Nephron progenitor cell (in vitro differentiated cells): ENCODE data around the gene CCDC183.

Experiments used
- DNase-seq: peaks from one replicate; pipeline ENCODE4 v3.0.0; 2021
- H3K27ac Mint-ChIP-seq: 2 replicates; pipeline ENCODE4 v1.8.0; 2021; ENCODE audit warnings: mild to moderate bottlenecking, moderate library complexity, mixed read lengths
- H3K27me3 Mint-ChIP-seq: 2 replicates; pipeline ENCODE4 v1.8.0; 2021; ENCODE audit warnings: mild to moderate bottlenecking, low read depth, mixed read lengths; ENCODE audit not compliant: poor library complexity
- H3K36me3 Mint-ChIP-seq: 2 replicates; pipeline ENCODE4 v1.8.0; 2021; ENCODE audit warnings: low read depth, mixed read lengths
- H3K4me1 Mint-ChIP-seq: 2 replicates; pipeline ENCODE4 v1.8.0; 2021; ENCODE audit warnings: mixed read lengths
- H3K4me3 Mint-ChIP-seq: 2 replicates; pipeline ENCODE4 v1.8.0; 2021; ENCODE audit warnings: mild to moderate bottlenecking, moderate library complexity, mixed read lengths
- H3K9me3 Mint-ChIP-seq: 2 replicates; pipeline ENCODE4 v1.8.0; 2021; ENCODE audit warnings: mild to moderate bottlenecking, moderate library complexity, mixed read lengths
- CTCF ChIP-seq: fragments of 200-600 bp; sonication (generic); IDR thresholded peaks from 2 replicates; pipeline ENCODE4 v1.5.0; 2021; ENCODE audit warnings: antibody characterized with exemption

The CCDC183 gene

GRCh38 chr9:136855461-136856078 lies 59.4 kb downstream of the CCDC183 start:
- Mint-ChIP-seq H3K4me1 (no peaks in the 10 kb centered on the region), H3K36me3 (no peaks in the 10 kb centered on the region), H3K4me3 (no peak overlapping the region), H3K27ac (no peak overlapping the region), H3K27me3 (no peaks in the 10 kb centered on the region), H3K9me3 (no peaks in the 10 kb centered on the region)
- no peak for TF ChIP-seq CTCF
- no peak for DNase-seq

GRCh38 chr9:136856079-136856476 lies 59.9 kb downstream of the CCDC183 start:
- no peak for TF ChIP-seq CTCF
- H3K27me3 Mint-ChIP-seq = no peaks in the 10 kb centered on the region
- H3K4me3 Mint-ChIP-seq = no peak overlapping the region
- no peaks in the 10 kb centered on the region for H3K9me3 Mint-ChIP-seq
- no peak overlapping the region for H3K27ac Mint-ChIP-seq
- no peaks in the 10 kb centered on the region for H3K36me3 Mint-ChIP-seq
- no peak for DNase-seq
- no peaks in the 10 kb centered on the region for H3K4me1 Mint-ChIP-seq

GRCh38 chr9:136856541-136857141 lies 60.5 kb downstream of the CCDC183 start:
- Mint-ChIP-seq H3K9me3 (no peaks in the 10 kb centered on the region), H3K4me3 (no peak overlapping the region), H3K36me3 (no peaks in the 10 kb centered on the region), H3K4me1 (no peaks in the 10 kb centered on the region), H3K27me3 (no peaks in the 10 kb centered on the region), H3K27ac (no peak overlapping the region)
- DNase-seq = no peak
- TF ChIP-seq CTCF = no peak

- DNase-seq = no peak
- no peak for TF ChIP-seq CTCF
- H3K4me1 Mint-ChIP-seq = no peaks in the 10 kb centered on the region
- H3K27me3 Mint-ChIP-seq = no peaks in the 10 kb centered on the region
- no peak overlapping the region for H3K4me3 Mint-ChIP-seq
- no peaks in the 10 kb centered on the region for H3K9me3 Mint-ChIP-seq
- no peaks in the 10 kb centered on the region for H3K36me3 Mint-ChIP-seq
- H3K27ac Mint-ChIP-seq = no peak overlapping the region
These were observed 61.0 kb downstream of the CCDC183 start for GRCh38 chr9:136857166-136857565.
